Uterus (tissue), 2 donors: ENCODE measurements around the gene TMPRSS3.

Source experiments
- CTCF ChIP-seq, 4 experiments: fragments of 200-600 bp in 2 of 4; fragments of 450-650 bp in 2 of 4; sonication (generic) in 2 of 4; IDR thresholded peaks; one replicate each; pipeline ENCODE4 v1.5.1; 2016 to 2019; ENCODE audit warnings: antibody characterized with exemption in 4 of 4, mild to moderate bottlenecking in 2 of 4, moderate library complexity in 1 of 4
- POLR2A ChIP-seq, 2 donors: fragments of 450-650 bp; IDR thresholded peaks; one replicate each; pipeline ENCODE4 v1.6.1; 2016; ENCODE audit warnings: antibody characterized with exemption in 2 of 2, mild to moderate bottlenecking in 1 of 2, moderate library complexity in 1 of 2

DNA sequence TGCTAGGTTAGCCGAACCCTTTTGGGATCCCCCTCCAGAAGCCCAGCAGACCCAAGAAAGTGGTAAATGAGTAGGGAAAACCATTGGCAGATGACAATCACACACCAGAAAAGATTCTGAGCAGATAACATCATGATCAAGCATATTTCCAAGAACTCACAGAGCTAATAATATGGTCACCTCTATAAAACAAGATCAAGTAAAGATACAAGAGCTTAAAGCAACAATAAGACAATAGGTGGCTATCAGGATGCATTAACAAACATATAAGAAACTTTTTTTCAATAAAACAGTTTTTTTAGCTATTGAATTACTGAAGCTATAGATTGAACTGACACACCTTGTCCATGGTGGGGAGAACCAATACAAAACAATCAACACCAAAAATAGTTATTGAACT, 36.8 kb upstream of the TMPRSS3 start:
- TF ChIP-seq POLR2A (IDR thresholded peaks at IDR 0.05): no peak
- TF ChIP-seq CTCF (IDR thresholded peaks at IDR 0.05): no peak
